ENCODE results near the gene TMEM163. TPM values are rescaled to one million over a fixed set of nuclear protein-coding genes. Genes with fewer than 3 reads are reported as not detected.

Gene TMEM163
- total RNA-seq, 1 donor from 2014 or later: 0.95 TPM

GRCh38 chr2:134522496-134523455 is 196.0 kb downstream of the TMEM163 start:
- no peak for TF ChIP-seq EZH2 (IDR thresholded peaks at IDR 0.05)
- no peak for TF ChIP-seq CTCF (IDR thresholded peaks at IDR 0.05)
- no peak for TF ChIP-seq EZH2phosphoT487 (IDR thresholded peaks at IDR 0.05)
- H3K27ac ChIP-seq: no peak overlapping the region

GRCh38 chr2:134518101-134518500 is 200.7 kb downstream of the TMEM163 start:
- H3F3A ChIP-seq (ENCODE audit: low read depth): no peaks in the 10 kb centered on the region
- TF ChIP-seq EZH2 (IDR thresholded peaks at IDR 0.05) (no peak), EZH2phosphoT487 (IDR thresholded peaks at IDR 0.05) (no peak), CTCF (IDR thresholded peaks at IDR 0.05) (no peak)
- H3K4me1 ChIP-seq: no peaks in the 10 kb centered on the region
- no peaks in the 10 kb centered on the region for H3K27me3 ChIP-seq
- H3K4me2 ChIP-seq: no peak overlapping the region
- H3K4me3 ChIP-seq: no peak overlapping the region
- no peak overlapping the region for H2AFZ ChIP-seq (replicated peaks)
- no peaks in the 10 kb centered on the region for H3K9me3 ChIP-seq (ENCODE audit: low read depth)
- DNase-seq (ENCODE audit: low spot score): no peak
- Mint-ChIP-seq H3K36me3 (no peaks in the 10 kb centered on the region), H3K4me1 (peaks cover 7% of the 10 kb centered on the region), H3K4me3 (no peak overlapping the region), H3K27ac (no peak overlapping the region), H3K9me3 (no peaks in the 10 kb centered on the region), H3K27me3 (ENCODE audit: insufficient read depth, low read depth) (no peaks in the 10 kb centered on the region)
- H3K79me2 ChIP-seq (ENCODE audit: low read depth): no peaks in the 10 kb centered on the region
- H3K27ac ChIP-seq: no peak overlapping the region
- H3K9ac ChIP-seq: no peak overlapping the region
- H3K36me3 ChIP-seq: no peaks in the 10 kb centered on the region
- H4K20me1 ChIP-seq (ENCODE audit: low read depth): no peaks in the 10 kb centered on the region

More at GRCh38 chr2:134522496-134523455, 196.0 kb downstream of the TMEM163 start:
- Histone ChIP-seq H2AFZ (replicated peaks) (no peak overlapping the region), H3F3A (ENCODE audit: low read depth) (no peaks in the 10 kb centered on the region), H3K79me2 (ENCODE audit: low read depth) (no peaks in the 10 kb centered on the region), H3K9me3 (ENCODE audit: low read depth) (no peaks in the 10 kb centered on the region), H3K4me2 (no peak overlapping the region), H3K4me1 (no peaks in the 10 kb centered on the region), H3K9ac (no peak overlapping the region), H3K27me3 (no peaks in the 10 kb centered on the region), H3K4me3 (no peak overlapping the region), H4K20me1 (ENCODE audit: low read depth) (no peaks in the 10 kb centered on the region), H3K36me3 (no peaks in the 10 kb centered on the region)
- Mint-ChIP-seq H3K4me1 (peaks cover 8% of the 10 kb centered on the region), H3K4me3 (no peak overlapping the region), H3K27me3 (ENCODE audit: insufficient read depth, low read depth) (peaks cover 4% of the 10 kb centered on the region), H3K9me3 (no peaks in the 10 kb centered on the region), H3K27ac (no peak overlapping the region), H3K36me3 (no peaks in the 10 kb centered on the region)
- no peak for DNase-seq (ENCODE audit: low spot score)

- Histone ChIP-seq H3K9ac (no peak overlapping the region), H3K36me3 (no peaks in the 10 kb centered on the region), H3K27ac (no peak overlapping the region), H3K79me2 (ENCODE audit: low read depth) (no peaks in the 10 kb centered on the region), H3K4me3 (no peak overlapping the region), H4K20me1 (ENCODE audit: low read depth) (no peaks in the 10 kb centered on the region), H3K4me2 (no peak overlapping the region), H3K9me3 (ENCODE audit: low read depth) (no peaks in the 10 kb centered on the region), H3K27me3 (no peaks in the 10 kb centered on the region), H3K4me1 (no peaks in the 10 kb centered on the region), H2AFZ (replicated peaks) (no peak overlapping the region), H3F3A (ENCODE audit: low read depth) (no peaks in the 10 kb centered on the region)
- no peaks in the 10 kb centered on the region for H3K27me3 Mint-ChIP-seq (ENCODE audit: insufficient read depth, low read depth)
- H3K27ac Mint-ChIP-seq: no peak overlapping the region
- no peaks in the 10 kb centered on the region for H3K9me3 Mint-ChIP-seq
- no peak for DNase-seq (ENCODE audit: low spot score)
- TF ChIP-seq EZH2phosphoT487 (IDR thresholded peaks at IDR 0.05): no peak
- TF ChIP-seq CTCF (IDR thresholded peaks at IDR 0.05): no peak
- TF ChIP-seq EZH2 (IDR thresholded peaks at IDR 0.05): no peak
- H3K4me1 Mint-ChIP-seq: no peaks in the 10 kb centered on the region
- H3K36me3 Mint-ChIP-seq: no peaks in the 10 kb centered on the region
- H3K4me3 Mint-ChIP-seq: no peak overlapping the region
These were observed 203.7 kb downstream of the TMEM163 start for GRCh38 chr2:134515137-134515536.

All from neural progenitor cell (in vitro differentiated cells).